ENCODE results near the gene SPATS2L.
A peak's percentile ranks its signal among the peaks of the same experiment; 100 is the strongest.

The SPATS2L gene

DNA sequence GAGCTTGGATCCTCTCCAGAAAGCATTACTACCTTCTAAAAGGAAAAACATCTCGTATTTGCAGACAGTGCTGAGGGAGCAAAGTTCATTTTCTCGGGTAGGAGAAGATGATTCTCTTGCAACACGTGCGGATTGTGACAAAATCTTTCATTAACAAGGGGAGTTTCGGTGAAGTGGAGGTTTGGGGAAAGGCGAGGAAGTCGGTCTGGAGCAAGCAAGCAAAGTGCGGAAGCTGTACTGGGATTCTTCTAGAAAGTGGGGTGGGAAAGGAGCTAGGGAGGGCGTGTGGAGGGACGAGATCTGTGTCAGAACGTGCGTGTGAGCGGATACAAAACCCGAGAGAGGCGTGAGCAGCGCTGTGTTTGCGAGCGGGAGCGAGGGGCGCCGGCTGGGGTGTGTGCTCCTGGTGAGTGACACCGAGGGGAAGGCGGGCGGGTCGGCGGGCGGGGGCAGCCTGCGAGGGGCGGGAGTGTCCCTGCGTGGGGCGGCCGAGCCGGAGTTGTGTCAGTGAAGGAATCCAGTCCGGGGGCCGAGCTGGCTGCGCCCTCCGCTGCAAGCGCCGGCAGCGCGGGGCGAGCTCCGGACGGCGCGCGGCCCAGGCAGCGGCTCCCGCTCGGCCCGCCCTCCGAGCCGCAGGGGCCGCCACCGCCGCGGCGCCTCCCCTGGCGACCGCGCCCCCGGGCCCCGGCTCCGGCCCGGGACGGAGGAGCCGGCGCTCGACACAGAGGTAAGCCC lies at the start of gene SPATS2L:
TSS of gene SPATS2L (plus strand) at position 498 of the 735 bp plus-strand sequence. CDS start 82,552 bp downstream, outside the sequence.
- DNase-seq: peak in 5 of 6 experiments; percentile 8 to 30 (median 12)

- no peak for DNase-seq
Observed at GRCh38 chr2:200257570-200257969, 48.9 kb upstream of the SPATS2L start.

GRCh38 chr2:200258081-200258480 lies 48.4 kb upstream of the SPATS2L start:
- DNase-seq: no peak

GRCh38 chr2:200258881-200259576 lies 47.5 kb upstream of the SPATS2L start:
- no peak for DNase-seq

GRCh38 chr2:200259577-200259957 lies 46.9 kb upstream of the SPATS2L start:
- no peak for DNase-seq

DNA sequence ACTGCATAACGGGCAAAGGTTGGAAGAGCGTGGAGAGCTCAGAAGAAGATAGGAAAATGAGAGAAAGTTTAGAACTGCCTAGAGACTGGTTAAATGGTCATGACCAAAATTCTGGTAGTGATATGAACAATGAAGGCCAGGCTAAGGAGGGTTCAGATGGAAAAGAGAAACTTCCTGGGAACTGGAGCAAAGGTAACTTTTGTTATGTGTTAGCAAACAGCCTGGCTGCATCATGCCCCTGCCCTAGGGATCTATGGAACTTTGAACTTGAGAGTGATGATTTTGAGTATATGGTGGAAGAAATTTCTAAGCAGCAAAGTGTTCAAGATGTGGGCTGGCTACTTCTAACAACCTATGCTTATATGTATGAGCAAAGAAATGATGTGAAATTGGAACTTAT lies 44.4 kb upstream of the SPATS2L start:
- no peak for DNase-seq

- no peak for DNase-seq
Observed at GRCh38 chr2:200263279-200263678, 43.2 kb upstream of the SPATS2L start.

DNA sequence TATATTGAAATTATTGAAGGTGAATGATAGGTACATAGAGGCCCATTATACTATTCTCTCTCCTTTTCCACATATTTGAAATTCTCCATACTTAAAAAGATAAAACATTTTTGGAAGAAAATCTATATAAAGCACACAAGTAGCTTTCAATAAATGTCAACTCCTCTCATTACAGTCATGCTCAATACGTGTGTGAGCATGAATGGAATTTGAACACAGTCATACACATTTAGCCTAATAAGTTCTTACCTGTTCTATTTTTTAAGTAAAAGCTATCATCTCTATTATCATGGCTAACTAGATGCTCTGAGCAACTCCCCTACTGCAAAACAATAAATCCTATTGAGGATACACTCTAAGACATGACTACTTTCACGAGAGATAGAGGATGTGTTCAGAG lies 41.9 kb upstream of the SPATS2L start:
- no peak for DNase-seq

DNA sequence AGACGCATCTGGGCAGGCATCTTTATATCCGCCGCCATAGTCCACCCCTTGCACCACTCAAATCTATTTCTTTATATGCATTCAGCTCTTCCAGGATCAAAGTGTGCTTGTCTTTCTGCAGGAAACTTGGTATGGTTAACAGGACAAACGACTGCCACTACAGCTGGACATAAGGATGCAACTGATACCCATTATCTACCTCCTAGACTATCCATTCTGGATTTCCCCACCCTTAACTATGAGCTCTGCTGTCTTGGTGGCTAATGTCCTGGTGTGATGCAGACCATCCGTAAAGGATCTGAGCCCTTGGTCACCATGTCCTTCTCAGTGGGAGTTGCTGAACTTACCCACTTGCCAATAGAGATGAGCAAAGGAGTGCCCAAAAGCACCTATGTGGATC lies 40.1 kb upstream of the SPATS2L start:
- DNase-seq: no peak

DNA sequence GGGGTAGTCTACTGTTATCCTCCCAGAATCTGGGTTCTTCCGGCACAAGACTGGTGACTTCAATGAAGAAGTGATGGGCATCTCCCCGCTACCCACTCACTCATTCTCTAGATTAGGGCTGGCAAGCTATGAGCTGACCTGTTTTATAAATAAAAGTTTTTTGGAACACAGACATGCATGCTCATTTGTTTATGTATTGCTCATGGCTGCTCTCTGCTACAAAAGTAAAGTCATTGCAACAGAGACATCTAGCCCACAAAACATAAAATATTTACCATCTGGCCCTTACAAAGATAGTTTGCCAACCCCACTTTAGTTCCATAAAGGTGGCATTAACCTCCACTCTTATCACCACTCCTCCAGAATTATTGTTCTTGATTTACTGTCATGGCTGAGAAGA lies 39.1 kb upstream of the SPATS2L start:
- no peak for DNase-seq

GRCh38 chr2:200270732-200271131 lies 35.8 kb upstream of the SPATS2L start:
- no peak for DNase-seq

DNA sequence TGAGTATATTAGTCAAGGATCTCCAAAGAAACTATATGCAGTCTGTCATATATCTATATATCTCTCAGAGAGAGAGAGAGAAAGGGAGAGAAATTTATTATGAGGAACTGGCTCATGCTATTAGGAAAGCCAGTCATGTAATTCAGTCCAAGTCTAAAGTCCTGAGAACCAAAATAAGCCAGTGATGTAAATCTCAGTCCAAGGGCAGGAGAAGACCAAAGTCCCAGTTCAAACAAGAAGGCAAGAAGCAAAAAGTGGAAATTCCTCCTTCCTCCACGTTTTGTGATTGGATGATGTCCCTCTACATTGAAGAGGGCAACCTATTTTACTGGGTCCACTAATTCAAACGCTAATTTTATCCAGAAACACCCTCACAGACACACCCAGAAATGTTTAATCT lies 34.2 kb upstream of the SPATS2L start:
- DNase-seq: no peak

DNA sequence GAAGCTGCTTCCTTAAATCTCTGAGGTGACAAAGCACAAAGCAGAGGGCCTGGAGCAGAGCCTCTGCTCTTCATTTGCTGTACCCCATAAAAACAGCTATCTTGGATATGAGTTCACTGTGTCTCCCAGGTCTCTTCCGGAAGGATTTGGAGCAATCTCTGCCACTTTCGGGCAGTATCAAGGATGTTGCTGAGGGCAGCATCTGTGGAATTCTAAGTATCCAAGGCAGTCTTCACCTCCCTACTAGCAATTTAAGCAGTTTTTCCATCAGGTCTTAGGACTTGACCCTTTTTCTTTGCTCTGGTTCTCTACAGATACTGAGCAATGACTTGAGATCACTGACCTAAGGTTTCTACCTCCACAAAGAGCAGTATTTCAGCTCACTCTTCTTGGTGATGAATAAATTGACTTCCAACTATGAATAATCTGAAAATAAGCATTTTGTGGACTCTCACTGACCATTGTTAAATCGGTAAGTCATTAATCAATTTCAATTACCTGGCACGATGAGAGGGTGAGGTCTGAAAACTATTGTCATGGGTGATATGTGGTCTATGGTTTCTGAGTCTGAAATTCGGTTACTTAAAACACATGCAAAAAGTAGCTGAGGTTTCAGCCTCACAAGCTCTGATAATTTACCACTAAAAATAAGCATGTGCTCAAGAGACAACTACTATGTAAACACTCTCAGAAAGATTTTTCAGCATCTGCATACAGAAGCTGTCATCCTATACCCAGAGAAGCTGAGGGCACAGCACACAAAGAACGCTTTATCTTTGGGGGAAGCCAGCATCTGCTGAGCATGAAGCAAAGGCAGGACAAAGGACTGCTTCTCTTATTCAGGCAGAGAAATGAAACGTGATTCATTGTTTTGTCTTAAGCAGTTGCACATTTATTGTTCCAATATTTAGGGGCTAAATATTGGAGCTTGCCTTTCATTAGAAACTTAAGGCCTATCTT lies 32.1 kb upstream of the SPATS2L start:
- DNase-seq: no peak

- no peak for DNase-seq
Observed at GRCh38 chr2:200275295-200276013, 31.0 kb upstream of the SPATS2L start.

DNA sequence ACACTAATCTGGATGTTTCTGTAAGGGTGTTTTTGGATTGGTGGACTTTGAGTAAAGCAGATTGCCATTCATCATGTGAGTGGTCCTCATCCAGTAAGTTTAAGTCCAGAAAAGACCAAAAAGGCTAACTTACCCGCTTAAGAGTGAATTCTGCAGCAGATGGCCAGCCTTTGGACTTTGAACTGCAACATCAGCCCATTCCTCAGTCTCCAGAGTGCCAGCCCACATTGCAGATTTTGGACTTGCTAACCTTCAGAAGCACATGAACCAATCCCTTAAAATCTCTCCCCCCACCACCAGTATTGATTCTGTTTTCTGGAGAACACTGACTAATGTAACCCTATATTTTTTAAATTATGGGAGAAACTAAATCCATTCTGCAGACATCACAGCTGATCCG lies 30.0 kb upstream of the SPATS2L start:
- no peak for DNase-seq

DNA sequence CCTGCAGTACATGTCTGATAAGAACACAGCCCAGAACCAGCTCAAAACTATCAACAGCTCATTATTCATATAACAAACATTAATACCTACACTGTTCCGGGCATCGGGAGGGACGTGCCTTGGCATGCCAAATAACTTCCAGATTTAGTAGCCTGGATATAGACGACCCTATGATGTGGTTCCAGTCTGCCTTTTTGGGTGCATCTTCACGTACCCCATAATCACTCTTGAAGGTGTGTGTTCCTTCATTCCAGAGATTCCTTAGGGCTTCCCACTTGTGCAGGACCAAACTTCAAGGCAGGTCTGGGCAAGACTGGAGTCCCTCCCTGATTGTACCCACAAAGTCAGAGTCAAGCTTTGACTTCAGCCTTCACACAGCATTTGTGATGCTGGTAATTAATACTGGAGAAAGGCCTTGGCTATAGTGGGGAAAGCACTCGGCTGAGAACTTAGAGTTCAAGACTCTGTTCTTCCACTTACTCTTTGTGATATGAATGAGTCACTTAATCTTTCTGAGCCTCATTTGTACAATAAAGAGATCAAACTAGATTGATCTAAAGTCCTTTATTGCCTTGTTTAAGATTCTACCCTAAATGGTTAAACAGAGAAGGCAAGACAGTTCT lies 27.7 kb upstream of the SPATS2L start:
- no peak for DNase-seq

GRCh38 chr2:200279857-200280256 lies 26.6 kb upstream of the SPATS2L start:
- DNase-seq: no peak

- no peak for DNase-seq
Observed at GRCh38 chr2:200286578-200286977, 19.9 kb upstream of the SPATS2L start.

DNA sequence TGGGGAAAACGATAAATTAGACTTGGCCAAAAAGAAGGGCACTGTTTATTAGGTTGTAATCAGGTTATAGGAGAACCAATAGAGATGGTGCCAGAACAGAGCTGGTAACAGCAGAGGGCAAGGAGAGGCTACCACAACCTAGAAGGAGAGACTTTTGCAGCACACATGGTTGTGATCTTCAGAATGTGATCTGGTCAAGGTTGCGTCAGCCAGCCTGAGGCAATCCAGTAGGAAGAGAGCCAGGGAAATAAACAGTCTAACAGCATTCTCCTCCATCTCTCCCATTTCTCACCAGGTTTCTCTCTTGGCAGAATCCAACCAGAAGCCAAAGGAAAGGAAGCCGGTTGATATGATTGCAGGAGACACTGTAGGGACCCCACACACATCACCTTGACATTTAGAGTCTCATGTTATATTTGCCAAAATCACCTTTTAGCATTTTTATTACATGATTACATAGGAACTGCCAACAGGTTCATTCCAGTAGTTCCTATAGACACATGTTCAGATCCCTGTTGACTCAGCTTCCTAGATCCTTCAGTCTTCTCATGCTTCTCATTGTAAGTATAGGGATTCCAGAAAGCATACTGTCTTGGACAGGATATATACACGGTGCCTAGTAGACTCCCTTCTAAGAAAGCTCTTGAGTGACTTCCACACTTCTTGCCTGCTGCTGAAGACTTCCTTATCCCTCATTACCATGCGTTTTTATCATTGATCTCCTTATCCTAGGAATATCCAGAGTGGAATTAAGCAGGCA lies 17.6 kb upstream of the SPATS2L start:
- DNase-seq: no peak

GRCh38 chr2:200296118-200296517 lies 10.4 kb upstream of the SPATS2L start:
- no peak for DNase-seq

DNA sequence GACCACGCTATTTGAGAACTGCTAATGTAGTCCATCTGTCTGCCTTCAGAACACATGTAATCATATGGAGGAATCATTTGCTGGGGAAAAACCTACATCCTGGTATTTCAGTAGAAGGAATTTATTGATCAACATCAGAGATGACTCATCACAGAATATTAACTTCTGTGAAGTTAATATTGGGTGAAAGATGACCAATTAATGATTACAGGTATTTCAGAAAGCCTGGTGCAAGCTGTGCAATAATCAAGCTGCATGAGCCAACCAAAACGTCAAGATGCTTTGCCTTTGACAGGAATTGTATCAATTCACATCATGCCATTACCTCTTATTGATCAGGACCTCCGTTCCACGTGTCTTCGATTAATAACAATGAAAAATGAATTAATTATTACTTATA lies 9.4 kb upstream of the SPATS2L start:
- DNase-seq: no peak
